Stimulated activated CD8-positive, alpha-beta memory T cell treated with anti-CD3 and anti-CD28 coated beads, Interleukin-15, amount 100 ng/mL, for 4 hours (primary cell): ENCODE data around the gene RAB21.

Experiments used
- DNase-seq, 2 donors: peaks; one replicate each; pipeline ENCODE4 v3.0.0-alpha.2; 2020; ENCODE audit warnings: low read depth in 2 of 2

The RAB21 gene, protein sequence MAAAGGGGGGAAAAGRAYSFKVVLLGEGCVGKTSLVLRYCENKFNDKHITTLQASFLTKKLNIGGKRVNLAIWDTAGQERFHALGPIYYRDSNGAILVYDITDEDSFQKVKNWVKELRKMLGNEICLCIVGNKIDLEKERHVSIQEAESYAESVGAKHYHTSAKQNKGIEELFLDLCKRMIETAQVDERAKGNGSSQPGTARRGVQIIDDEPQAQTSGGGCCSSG

GRCh38 chr12:71754461-71755145 is at the start of gene RAB21:
Gene RAB21 (plus strand): TSS chr12:71754863. CDS start chr12:71755130, 267 bp downstream.
- DNase-seq: peak; percentile 97 to 98

GRCh38 chr12:71704920-71705319 is 49.7 kb upstream of the RAB21 start:
- DNase-seq: no peak

DNA sequence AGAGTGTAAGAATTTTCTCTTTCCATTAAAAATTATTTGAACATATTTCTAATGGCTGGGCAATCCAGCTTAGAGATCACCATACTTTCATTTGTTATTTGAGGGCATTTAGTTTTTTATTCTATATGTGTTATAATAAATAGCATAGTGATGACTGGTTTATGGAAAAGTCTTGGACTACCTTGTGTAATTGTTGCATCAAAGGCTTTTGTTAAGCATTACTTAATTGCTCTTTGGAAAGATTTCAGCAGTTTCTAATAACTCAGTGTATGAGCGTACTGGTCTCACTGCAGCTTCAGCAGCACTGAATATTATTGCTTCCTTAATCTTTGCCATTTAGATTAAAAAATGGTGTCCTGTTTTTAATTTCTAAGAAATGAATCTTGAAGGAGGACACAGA is 46.0 kb upstream of the RAB21 start:
- no peak for DNase-seq

DNA sequence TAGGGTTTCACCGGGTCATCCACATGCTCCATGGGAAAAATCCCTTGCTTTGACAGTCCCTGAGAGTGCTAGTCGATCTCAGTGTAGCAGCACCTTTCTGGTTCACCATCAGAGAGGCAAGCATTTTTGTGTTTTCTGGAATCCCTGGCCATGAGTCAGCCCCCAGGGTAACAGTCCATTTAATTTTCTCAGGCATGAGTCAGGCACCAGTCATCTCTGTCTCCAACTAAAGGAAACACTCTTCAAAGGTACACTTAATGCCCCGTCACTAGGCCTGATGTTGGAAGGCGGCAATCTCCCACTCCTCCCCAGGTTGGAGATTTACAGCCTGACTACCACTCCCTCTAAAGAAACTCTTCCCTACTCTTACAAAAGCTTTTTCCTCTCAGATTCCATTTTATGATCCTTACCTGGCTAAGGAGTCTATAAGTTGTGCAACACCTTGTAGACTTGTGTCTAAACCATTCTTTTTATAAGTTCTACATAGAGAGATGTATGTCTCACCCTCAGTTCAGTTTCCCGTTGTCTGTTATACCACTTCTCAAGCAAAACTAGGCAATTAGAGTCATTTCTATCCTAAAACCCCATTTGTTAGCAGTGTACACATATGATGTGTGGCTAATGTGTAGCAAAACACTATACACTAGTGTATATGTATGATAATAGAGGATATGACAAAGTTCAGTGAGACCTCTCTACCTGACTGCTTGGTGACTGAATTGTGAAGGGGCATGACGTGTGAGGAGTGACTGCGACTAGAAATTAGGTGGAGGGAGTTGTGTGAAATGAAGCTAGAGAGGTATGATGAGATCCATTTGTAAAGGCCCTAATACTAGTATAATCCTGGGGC is 44.2 kb upstream of the RAB21 start:
- DNase-seq: no peak

DNA sequence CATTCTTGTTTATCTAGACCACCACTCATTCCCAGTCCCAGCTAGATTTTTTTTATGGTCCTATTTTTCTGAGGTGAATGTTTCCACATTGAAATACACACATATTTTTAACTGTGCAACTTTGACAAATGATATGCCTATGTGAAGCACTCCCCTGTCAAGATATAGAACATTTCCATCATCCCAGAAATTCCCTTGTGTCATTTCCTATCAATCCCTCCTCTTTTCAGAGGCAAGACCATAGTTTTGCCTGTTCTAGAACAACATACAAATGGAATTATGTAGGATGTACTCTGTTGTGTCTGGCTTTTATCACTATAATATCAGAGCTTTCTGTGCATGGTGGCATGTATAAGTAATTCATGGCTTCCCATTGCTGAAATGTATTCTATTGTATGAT is 36.1 kb upstream of the RAB21 start:
- DNase-seq: no peak

- no peak for DNase-seq
Measured at GRCh38 chr12:71719647-71720370, 34.9 kb upstream of the RAB21 start.

GRCh38 chr12:71721783-71722505 is 32.7 kb upstream of the RAB21 start:
- DNase-seq: no peak

DNA sequence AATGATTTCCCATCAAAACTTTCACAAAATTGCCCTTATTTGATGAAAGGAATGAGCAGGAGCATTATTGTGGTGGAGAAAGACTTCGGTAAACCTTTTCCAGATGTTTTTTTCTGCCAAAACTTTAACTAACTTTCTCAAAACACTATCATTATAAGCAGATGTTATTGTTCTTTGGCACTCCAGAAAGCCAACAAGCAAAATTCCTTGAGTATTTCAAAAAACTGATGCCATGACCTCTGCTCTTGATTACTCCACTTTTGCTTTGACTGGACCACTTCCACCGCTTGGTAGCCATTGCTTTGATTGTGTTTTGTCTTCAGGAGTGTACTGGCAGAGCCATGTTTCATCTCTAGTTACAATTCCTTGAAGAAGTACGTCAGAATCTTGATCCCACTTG is 29.7 kb upstream of the RAB21 start:
- no peak for DNase-seq

DNA sequence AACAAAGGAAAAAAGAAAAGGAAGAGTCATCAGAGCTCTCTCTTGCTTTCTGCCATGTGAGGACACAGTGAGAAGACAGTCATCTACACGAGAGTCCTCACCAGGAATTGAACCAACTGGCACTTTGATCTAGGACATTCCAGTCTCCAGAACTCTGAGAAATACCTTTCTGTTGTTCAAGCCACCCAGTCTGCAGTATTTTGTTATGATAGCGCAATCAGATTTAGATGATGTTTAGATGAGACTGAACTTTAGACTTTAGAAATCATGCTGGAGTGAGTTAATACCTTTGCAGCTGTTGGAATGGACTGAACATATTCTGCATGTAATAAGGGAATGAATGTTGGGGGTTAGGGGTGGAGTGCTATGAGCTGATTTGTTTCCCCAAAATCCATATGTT is 28.1 kb upstream of the RAB21 start:
- no peak for DNase-seq

DNA sequence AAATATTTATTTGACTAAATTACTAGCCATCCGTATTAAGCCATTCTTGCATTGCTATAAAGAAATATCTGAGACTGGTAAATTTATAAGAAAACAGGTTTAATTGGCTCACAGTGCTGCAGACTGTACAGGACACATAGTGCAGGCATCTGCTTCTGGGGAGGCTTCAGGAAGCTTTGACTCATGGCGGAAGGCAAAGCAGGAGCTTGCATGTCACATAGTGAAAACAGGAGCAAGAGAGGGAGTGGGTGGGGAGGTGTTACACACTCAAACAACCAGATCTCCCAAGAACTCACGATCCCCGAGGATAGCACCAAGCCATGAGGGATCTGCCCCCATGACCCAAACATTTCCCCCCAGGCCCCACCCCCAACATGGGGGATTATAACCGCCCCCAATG is 26.7 kb upstream of the RAB21 start:
- no peak for DNase-seq

DNA sequence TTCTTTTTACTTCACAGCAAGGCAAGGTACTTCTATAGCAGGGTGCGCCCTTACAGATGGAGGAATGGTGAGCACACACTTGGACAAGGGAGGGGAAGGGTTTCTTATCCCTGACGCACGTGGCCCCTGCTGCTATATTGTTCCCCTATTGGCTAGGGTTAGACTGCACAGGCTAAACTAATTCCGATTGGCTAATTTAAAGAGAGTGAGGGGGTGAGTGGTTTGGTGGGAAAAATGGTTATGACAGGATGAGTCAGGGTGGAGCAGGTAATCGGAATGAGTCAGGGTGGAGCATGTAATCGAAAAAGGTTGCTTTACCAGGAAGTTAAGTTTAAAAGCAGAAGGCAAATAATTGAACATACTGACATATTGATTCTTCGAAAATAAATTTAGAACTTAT is 23.7 kb upstream of the RAB21 start:
- no peak for DNase-seq

DNA sequence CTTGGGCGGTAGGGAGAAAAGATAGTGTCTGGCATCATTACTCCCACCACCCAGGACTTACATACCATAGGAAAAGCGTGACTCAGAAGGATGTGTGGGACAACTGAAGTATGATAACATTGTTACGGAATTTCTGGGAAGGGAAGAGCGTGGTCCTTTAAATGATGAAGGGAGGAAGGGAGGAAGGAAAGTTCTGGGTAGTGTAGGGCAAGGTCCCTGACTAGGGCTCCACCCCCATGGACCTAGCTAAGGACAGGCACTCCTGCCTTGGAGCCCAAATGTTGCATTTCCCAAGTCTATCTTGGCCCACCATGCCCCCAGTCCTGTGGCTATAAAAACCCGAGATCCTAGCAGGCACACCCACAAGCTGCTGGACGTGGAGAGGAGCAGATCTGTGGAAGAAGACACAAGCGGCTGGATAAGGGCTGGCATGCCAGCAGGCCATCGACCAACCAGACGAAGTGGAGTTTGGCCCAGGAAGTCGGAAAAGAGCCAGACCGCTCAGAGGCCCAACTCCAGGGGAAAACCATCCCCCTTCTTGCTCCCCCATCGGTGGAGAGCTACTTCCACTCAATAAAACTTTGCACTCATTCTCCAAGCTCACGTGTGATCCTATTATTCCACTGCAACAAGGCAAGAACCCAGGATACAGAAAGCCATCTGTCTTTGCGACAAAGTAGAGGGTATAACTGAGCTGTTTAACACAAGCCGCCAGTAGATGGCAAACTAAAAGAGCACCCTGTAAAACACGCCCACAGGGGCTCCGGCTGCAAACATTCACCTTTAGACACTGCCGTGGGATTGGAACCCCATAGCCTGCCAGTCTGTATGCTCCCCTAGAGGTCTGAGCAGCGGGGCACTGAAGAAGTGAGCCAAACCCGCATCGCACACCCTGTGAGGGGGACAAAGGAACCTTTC is 23.0 kb upstream of the RAB21 start:
- no peak for DNase-seq

- no peak for DNase-seq
Measured at GRCh38 chr12:71732357-71732712, 22.3 kb upstream of the RAB21 start.

DNA sequence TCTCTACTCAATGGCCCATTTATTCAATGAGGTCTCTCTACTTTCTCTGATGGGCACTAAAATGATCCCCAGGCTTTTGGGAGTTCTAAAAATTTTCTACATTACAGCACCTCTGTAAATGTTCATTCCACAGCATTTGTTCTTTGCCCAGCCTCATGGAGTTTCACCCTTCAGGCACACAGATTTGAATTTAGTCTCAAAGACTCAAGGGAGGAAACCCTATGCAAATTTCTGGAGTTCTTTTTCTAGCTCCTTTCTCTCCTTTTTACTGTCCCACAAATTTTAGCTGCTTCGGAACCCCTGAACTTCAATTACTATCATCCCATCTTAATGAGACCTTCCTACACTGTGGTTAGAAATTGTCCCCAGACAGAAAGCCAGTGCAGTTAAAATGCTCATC is 17.5 kb upstream of the RAB21 start:
- DNase-seq: no peak

GRCh38 chr12:71742998-71743397 is 11.7 kb upstream of the RAB21 start:
- no peak for DNase-seq

DNA sequence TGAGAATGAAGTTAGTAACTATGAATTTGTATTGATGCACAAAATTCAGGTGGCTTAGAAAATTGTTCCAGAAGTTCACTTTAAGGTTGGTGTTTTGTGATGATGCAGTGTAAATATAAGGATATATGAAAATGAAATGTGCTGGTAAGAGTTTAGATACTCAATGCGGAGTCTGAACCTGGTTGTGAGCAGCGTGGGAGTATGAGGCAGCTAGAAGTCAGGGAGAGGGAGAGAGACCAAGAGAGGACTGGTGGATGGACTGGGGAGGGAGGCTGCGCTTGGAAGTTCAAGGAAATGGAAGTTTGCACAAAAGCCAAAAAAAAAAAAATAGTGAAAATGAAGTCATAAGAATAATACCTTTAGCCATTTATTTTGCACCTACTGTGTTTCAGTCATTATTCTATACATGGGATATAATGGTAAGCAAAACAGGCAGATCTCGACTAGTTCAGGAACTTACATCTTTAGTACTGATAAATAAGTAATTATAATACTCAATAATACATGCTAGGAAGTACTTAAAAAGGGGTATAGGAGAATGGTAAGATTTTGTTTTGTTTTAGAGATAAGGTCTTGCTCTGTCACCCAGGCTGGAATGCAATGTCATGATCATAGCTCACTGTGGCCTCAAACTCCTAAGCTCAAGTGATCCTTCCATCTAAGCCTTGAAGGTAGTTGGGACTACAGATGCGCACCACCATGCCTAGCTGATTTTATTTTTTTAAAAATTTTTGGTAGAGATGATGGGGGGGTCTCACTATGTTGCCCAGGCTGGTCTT is 10.0 kb upstream of the RAB21 start:
- no peak for DNase-seq

DNA sequence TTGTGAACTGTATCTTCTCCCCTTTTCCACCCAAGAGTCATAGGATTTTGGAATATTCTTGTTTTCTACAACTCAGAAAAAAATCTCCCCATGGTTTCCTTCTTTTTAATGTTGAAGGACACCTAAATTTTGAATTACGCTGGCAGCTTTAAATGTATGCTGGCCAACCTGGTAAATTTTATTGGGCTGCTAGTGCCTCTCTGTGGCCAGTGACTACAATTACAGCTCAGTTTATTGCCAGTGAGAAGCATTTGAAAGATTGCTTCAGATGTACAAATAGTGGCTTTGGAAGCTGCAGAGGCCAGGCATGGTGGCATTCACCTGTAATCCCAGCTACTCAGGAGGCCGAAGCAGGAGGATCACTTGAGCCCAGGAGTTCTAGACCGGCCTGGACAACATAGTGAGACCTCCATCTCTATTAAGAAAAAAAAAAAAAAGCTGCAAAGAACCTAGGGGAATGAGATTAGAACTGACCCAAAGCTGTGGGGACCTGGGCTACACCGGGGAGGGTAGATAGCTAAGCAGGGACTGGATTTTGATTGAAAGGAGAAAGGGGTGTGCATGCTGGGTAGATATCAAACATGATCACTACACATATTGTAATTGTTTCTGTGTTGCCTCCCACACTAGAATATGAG is 7.6 kb upstream of the RAB21 start:
- peak in 1 of 2 donors; percentile 17 for DNase-seq

DNA sequence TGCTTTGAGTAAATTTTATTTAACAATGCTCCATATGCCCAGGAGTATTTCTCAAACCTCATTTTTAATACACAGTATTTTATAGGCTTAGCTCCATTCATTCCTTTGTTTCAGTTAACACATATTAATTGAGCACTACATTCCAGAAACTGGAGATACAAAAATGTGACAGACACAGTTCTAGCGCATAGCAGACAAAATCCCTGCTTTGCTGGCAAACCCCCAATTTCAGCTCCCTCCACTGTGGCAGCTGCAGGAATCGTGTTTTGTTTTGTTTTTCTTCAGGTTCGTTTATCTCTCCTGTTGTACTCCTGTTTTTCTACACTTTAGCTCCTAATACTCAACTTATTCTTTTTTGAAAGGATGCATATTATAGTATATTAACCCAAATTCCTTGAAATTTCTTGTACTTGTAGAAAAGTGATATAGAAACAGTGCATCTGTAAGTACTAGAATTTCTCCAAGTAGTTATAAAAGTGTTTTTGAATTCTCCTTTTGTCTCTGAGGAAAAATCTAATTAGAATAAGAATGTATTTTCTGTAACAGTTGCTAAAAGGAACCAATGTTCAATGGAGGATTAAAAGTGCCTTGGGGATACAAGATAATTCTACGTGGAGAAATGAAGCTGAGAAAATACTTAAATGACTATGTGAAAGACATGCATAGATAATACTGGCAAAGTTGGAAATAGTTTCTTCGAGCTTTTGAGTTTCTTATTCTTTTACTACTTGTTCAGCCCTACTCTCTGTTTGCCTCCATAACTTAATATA is 6.4 kb upstream of the RAB21 start:
- DNase-seq: no peak
